Erythroblast (primary cell): ENCODE measurements around the gene NFAT5.

ENCODE experiments used
- GATA1 ChIP-seq: IDR thresholded peaks from 2 replicates; pipeline ENCODE4 v1.6.1; 2011; ENCODE audit warnings: low read depth, mild to moderate bottlenecking, control low read depth, low read length, moderate library complexity
- POLR2A ChIP-seq: IDR thresholded peaks from 2 replicates; pipeline ENCODE4 v1.6.1; 2011; ENCODE audit warnings: mild to moderate bottlenecking, low read length

- no peak for TF ChIP-seq POLR2A
- TF ChIP-seq GATA1: no peak
These were observed 155.7 kb downstream of the NFAT5 start for GRCh38 chr16:69721441-69721957.
